HG02798 (cell line): Measurements from ENCODE around the gene RMP24.
"Not testable (repeated sequence)": the region's sequence is repeated elsewhere in the genome, so short reads cannot be mapped to it uniquely, and the experiment has no call there.

Experiments used
- ATAC-seq: cut with Tn5 transposase; IDR thresholded peaks from one replicate; pipeline ENCODE4 v1.9.1; 2021; ENCODE audit warnings: mild to moderate bottlenecking; ENCODE audit not compliant: unreplicated experiment, poor library complexity

Gene RMP24

GRCh38 chr18:36024241-36024640 lies 51.8 kb downstream of the RMP24 start:
- ATAC-seq = not testable (repeated sequence)

GRCh38 chr18:36025025-36025424 lies 52.5 kb downstream of the RMP24 start:
- no peak for ATAC-seq

GRCh38 chr18:36028859-36029258 lies 56.4 kb downstream of the RMP24 start:
- ATAC-seq = no peak
